NCI-H146 (cell line): Measurements from ENCODE around the gene EIF2B4.
"Not testable (repeated sequence)": the region's sequence is repeated elsewhere in the genome, so short reads cannot be mapped to it uniquely, and the experiment has no call there.

Experiments
- DNase-seq: peaks from one replicate; lab custom pipeline; 2025; lab: John Stamatoyannopoulos, UW

EIF2B4 gene

DNA sequence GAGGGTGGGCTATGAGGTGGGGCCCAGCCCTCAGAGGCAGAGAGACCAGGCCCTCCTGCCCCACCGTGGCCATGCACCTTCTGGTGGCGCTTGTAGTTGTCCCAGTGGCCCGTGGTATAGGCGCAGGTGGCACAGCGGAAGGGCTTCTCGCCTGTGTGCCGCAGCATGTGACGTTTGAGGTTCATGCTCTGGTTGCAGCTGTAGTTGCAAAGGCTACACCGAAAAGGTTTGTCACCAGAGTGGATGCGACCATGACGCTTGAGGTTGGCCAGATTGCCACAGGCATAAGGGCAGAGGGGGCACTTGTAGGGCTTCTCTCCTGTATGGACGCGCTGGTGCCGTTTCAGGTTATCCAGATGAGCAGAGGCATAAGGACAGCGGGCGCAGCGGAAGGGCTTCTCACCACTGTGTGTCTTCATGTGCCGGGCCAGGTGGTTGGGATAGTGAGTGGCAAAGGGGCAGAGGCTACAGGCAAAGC is 7.5 kb upstream of the EIF2B4 start:
- DNase-seq = no peak

DNA sequence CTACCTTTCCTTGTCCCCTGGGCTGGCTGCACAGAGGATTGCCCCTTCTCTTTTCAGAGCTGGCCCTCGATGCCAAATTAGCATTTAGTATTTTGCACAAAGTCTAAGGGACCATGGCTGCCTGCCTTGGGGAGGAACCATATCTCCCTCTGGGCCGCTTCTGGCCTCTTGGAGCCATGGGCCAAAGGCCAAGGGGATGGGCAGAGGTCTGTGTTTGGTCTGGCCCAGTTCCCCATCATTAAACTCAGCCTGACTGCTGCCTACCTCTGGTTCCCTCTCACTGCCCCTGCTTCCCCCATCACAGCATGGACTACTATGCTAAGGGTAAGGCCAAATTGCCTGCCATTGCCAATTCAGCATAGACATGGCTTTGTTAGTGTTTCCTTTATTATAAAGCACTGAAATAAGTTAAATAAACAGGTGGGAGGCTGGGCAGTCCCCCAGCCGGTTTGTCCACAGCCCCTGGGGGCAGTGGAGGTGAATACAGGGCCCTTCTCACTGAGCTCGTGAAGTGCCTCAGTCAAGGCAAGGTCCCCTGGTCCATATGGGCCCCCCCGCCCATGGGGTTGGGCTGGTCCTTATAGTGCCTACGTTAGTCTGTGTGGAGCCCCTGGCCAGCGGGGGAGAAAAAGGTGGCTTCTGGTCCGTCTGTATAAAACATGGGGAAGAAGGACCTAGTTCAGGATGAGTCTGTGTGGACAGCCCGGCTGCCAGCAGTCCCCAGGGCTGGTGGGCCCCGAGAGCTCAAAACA is 6.9 kb upstream of the EIF2B4 start:
- no peak for DNase-seq

DNA sequence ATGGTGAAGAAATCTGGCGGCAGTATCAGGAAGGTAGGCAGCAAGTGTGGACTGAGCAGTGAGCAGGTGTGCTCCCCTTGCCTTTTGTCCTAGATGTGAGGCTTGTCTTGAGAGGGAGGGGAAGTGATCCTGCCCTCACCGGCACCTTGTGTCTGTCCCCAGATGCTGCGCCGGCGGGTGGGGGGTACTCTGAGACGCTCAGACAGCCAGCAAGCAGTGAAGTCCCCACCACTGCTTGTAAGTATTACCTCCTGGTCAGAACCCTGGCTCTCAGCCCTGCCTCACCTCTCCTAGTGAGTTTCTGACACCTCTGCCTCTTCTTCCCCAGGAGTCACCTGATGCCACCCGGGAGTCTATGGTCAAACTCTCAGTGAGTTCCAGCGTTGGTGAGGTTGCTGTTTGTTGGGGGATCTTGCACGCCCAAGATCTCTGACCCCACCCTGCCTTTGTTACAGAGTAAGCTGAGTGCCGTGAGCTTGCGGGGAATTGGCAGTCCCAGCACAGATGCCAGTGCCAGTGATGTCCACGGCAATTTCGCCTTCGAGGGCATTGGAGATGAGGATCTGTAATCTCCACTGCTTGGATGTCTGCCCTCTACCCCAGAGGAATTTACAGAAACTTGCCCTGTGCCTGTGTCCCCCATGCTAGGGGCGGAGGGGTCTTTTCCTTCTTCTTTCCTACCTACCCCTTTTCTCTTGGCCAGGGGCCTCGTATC is 6.2 kb upstream of the EIF2B4 start:
- no peak for DNase-seq

DNA sequence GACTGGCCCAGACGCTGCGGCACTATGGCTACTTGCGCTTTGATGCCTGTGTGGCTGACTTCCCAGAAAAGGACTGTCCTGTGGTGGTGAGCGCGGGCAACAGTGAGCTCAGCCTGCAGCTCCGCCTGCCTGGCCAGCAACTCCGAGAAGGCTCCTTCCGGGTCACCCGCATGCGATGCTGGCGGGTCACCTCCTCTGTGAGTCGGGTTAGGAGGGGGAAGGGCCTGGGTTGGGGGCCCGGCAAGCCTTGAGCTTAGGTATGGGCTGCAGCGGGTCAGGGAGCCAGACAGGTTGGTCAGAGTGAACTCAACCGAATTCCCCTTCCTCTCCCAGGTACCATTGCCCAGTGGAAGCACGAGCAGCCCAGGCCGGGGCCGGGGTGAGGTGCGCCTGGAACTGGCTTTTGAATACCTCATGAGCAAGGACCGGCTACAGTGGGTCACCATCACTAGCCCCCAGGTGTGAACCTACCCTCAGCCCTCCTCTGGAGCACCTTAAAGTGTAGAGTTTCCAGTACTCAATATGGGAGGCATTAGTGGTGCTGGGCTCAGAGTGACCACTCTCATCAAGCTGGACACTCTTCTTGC is 5.5 kb upstream of the EIF2B4 start:
- no peak for DNase-seq

DNA sequence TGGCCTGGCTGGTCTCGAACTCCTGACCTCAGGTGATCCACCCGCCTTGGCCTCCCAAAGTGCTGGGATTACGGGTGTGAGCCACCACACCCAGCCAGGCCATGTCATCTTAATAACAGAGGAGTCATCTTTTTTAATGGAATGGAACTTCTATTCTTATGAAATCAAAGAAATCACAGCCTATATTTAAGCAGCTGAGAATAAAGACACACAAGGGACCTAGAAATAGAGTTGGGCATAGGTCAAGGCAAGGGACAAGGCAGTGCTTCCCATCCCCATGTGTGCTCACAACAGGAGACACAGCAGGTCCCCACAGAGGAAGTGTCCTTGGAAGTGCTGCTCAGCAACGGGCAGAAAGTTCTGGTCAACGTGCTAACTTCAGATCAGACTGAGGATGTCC is 3.4 kb upstream of the EIF2B4 start:
- no peak for DNase-seq

DNA sequence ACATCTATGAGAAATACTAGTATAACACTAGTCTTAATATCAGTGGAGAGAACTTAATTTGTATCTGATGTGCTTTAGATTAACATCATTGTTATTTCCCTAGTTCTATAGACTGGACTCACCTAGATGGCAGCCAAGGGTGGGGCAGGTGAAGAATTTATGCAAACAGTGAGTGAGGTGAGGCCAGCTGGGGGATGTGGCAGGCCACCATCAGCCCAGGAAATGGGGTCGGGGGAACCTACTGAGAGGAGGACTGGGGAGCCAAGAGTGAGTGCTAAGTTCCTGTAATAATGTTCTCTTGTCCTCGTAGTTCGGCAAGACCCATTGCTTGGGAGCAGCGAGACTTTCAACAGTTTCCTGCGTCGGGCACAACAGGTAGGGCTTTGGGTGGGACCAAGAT is 2.8 kb upstream of the EIF2B4 start:
- no peak for DNase-seq

DNA sequence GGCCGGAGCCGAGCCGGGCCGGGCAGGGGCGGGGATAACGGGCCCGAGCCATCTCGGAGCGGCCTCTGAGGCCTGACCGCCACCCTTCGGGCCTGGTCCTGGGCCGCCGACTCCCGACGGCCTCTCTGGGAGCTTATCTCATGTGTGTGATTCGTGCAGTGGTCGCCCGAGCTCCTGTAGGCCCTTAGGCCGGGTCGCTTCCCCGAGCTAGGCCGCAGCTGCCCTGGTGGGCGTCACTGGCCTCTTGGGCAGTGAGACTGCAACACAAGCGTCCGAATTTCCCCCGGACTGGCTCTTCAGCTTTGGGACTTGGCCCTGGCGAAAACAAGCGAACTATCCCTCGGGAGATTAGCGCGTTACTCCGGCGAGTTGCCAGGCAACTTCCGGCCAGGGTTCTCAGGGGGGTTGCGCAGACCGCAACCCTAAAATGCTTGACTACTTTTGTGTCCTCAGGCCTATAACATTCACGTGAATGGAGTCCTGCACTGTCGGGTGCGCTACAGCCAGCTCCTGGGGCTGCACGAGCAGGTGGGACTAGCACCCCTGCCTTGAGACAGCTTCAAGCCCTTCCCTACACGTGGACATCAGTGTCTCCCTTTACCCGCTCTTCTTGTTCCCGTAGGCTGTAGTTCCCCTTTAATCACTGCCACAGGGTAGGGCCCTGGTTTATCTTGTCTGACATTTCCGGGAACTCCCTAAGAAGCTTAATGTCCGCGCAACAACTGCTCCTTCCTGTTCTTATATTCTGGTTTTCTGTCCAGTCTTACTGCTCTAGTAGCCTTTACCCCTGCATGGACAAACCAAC is 880 bp upstream of the EIF2B4 start:
- DNase-seq = peak; percentile 69

DNA sequence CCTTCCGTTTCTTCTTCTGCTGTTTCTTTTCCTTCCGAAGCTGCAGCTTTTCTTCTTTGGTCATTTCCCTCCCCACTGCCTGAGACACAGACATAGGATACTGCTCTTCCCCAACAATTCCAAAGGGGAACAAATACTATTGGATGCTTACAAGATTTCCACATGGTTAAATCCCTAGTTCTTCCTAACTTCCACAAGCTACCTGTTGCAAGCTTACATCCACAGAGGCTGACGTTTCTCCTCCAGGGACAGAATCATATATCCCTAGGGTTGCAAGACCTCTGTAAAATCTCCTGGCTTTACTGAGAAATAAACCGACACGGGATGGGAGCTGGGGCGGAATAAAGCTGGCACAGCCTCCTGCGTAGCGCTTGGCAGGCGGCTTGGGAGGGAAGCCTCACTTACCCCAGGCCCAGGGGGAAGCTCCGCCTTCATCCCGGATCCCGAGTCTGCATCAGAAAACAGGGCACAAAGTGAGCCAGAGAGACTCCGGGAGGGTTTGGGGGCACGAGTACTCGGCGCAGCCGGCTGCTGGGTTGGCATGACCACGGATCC is 590 bp downstream of the EIF2B4 start:
- DNase-seq = peak; percentile 61

DNA sequence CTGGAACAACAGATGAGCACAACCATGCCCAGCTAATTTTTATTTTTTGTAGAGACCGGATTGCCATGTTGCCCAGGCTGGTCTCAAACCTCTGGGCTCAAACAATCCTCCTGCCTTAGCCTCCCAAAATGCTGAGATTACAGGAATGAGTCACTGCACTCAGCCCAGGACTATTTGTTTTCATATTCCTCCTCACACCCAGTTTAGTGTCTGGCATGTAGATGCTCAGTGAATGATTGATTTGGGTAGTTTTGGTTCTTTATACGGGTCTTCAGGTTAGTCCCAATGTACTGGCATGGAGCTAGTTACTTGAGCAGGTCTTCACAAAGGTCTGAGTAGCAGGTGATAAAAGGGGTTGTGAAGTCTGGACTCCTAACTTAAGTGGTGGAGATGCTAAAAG is 6.2 kb downstream of the EIF2B4 start:
- no peak for DNase-seq

DNA sequence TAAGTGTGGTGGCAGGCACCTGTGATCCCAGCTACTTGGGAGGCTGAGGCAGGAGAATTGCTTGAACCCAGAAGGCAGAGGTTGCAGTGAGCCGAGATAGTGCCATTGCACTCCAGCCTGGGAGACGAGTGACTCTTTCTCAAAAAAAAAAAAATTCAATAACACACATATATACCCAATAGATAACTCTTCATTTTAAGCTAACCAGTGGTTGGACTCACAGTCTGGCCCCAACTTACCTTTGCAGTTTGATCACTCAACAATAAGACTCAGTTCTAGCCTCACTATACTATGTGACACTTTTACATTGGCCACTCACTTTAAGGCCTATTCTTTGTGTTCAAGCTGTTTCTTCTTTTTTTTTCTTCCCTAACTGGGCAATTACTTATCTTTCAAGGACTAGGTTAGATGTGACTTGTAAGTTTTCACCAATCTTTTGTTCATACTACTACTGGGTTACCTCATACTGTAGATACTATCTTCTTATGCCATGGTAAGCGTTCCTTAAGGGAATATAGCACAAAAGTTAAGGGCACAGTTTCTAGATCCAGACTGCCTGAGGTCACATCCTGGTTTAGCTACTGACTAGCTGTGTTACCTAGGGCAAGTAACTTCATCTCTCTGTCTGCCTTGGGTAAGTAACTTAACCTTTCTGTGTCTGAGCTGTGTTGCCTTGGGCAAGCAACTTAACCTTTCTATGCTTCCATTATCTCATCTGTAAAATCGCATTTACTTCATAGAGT is 7.3 kb downstream of the EIF2B4 start:
- no peak for DNase-seq

DNA sequence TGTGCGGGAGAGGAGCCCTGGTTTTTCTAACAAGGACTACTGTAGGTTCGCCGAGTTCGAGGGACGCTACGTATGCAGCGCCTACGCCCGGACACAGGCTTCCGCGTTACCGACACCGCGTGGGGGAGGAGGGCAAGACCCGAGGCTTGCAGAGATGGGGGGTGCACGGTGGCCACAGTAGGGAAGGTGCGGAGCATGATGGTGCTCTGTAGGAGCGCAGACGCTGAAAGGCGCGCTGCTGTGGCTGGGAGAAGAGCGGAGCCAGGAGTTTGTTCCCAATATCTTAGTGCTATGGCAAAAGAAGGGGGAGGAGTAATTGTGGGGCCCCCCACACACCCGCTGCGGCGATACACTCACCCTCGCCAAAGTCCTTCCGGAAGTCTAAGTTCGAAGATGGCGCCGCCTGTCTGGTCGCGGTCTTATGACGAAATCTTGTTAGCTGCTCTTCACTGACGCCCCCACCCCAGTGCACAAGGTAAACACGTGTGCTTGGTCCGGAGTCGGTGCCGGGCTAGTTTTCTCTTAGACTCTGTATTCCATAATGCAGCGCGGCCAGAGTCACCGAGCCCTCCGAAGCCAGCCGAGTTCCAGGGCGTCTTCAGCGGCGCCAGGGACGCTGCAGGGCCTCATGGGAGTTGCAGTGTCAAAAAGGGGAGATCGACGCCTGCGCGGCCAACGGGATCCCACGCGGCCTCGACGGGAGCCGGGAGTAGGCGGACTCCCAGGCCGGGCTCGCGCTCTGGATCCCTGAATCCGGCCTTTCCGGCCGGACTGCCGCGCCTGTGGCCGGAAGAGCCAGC is 13.6 kb downstream of the EIF2B4 start, which contains the start of gene GTF3C2:
Gene GTF3C2, minus strand, starts transcription at position 383 of the 800 bp plus-strand sequence. CDS start 13,210 bp downstream, outside the sequence.
- DNase-seq = peak; percentile 99

DNA sequence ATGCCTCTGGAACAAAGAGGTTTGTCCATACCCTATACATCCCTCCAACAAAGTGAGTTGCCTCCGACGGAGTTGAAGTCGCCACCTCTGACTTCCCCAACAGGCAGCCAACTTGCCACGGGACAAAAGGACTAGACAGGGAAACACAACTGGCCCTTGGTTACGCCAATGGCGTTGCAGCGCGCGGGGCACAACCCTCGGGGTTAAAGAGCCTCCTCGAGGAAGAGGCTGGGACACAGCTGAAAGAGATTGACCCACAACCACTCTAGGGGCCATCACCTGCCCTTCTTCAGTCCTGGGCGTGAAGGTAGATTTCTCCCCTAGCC is 14.1 kb downstream of the EIF2B4 start:
- peak; percentile 75 for DNase-seq

DNA sequence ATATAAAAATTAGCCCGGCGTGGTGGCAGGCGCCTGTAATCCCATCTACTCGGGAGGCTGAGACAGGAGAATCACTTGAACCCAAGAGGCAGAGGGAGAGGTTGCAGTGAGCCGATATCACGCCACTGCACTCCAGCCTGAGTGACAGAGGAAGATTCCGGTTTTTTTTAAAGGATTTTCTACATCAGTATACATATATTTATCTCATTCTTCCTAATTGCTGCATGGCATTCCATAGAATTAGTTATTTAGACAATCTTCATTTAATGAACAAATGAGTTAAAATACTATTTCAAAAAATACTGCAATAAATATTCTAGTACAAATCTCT is 15.6 kb downstream of the EIF2B4 start:
- no peak for DNase-seq

DNA sequence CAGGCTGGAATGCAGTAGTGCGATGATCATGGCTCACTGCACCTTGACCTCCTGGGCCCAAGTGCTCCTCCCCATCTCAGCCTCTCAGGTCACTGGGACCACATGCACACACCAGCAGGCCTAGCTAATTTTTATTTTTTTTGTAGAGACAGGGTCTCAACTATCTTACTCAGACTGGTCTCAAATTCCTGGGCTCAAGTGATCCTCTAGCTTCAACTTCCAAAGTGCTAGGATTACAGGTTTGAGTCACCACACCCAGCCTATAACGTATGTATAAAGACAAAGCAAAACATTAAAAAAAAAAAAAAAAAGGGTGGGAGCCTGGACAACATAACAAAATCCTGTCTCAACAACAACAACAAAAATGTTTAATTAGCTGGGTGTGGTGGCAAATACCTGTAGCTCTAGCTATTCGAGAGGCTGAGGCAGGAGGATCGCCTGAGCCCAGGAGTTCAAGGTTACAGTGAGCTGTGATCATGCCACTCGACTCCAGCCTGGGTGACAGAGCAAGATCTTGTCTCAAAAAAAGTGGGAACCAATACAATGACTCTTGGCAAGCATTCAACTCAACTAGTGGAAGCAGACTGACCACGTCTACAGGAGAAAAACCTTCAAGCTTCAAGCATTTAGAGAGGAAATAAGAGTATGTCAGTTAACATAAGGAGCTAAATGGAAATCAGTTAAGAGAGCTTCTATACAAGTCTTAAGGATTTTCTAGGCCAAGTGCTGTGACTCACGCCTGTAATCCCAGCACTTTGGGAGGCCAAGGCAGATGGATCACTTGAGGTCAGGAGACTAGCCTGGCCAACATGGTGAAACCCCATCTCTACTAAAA is 16.2 kb downstream of the EIF2B4 start:
- DNase-seq = no peak

DNA sequence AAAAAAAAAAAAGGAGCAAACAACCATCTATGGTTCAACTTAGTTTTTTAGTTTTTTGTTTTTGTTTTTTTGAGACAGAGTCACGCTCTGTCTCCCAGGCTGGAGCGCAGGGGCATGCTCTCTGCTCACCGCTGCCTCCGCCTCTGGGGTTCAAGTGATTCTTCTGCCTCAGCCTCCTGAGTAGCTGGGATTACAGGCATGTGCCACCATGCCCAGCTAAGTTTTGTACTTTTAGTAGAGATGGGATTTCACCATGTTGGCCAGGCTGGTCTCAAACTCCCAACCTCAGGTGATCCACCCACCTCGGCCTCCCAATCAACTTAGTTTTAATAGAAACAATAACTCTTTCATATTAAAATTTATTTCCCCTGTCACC is 16.8 kb downstream of the EIF2B4 start:
- not testable (repeated sequence) for DNase-seq

DNA sequence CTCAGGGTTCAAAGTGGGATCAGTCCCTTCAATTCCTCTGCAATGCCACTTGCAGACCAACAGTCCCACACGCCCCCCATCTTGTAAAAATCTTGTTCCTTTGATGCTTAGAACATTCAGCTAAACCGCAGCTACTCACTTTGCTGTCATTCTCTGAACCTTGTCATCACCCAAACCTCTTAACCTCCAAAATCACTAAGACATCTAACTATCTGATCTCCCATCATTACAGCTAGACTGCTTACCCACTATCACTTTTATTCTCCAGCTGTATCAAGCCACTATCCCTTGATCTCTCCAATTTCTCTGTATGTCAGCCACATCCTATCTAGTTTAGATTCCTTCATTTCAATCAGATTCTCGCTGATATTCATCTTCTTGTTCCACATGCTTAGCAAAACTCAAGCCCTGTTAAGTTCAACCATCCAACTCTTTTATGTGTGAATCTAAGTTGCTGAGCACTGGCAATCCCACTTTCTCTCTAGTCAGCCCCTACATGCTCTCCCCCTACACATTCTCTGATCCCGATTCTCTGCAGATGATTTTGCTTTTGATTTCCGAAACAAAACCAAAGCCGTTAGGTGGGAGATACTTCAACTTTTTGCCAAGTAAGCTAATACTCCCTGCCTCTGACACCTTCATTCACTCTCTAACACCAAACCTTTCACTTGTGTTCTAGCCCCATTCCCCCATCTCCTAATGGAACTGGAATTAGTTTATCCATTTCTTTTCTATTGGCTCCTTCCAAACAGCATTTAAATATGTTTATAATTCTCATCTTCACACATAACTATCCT is 18.1 kb downstream of the EIF2B4 start:
- DNase-seq = no peak

DNA sequence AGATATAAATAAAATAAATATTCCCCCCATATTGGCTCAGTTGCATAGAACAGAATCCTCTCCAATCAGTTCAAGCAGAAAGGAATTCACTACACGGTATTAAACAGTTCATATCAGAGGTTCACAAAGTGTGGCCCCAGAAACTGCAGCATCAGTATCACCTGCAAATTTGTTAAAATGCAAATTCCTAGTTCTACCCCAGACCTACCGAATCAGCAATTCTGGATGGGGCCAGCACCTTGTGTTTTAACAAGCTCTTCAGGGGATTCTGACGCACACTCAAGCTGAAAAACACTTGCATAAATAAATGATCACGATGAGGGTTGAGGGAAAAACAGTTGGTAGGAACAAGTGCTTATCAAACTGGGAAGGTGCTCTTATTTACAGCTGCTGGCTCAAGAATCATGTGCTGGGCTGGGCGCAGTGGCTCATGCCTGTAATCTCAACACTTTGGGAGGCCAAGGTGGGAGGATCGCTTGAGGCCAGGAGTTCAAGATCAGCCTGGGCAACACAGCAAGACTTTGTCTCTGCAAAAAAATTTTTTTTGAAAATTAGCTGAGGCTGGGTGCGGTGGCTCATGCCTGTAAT is 19.9 kb downstream of the EIF2B4 start:
- DNase-seq = no peak

DNA sequence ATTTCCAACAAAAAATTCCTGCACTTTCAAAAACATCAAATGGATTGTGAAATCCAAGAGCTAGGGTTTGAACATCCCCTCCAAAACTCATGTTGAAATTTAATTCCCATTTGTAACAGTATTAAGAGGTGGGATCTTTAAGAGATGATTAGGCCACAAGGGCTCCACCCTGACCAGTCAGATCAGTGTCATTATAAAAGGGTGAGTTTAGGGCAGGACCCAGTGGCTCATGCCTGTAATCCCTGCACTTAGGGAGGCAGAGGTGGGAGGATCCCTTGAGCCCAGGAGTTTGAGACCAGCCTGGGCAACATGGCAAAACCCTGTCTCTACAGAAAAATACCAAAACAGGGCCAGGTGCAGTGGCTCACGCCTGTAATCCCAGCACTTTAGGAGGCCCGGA is 22.5 kb downstream of the EIF2B4 start:
- no peak for DNase-seq

DNA sequence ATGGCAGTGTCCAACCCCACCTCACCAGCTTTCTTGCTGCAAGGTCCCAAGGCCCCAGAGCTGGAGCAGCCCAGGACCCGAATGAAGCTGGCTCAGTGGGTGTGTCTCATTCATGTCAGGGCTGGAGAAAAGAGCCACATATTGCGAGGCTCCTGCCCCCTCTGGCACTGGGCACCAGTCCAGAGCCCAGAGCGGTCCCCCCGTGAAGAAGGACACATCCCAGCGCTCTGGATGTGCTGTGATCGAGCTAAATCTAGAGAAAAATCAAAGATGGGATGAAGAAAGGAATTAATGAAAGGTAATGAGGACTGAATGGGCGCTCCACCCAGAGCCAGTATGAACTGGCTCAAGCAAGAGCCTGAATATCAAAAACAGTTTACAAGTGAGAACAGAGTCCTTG is 34.0 kb downstream of the EIF2B4 start:
- DNase-seq = no peak
